HCT116 (cell line): ENCODE data around the gene TENM4. TPM values are rescaled to one million over a fixed set of nuclear protein-coding genes. Genes with fewer than 3 reads are reported as not detected.

Source experiments
- ATAC-seq: fragments of 200-7000 bp; cut with Tn5 transposase; 2 replicates; pipeline ENCODE4 v1.9.1; 2020; ENCODE audit warnings: mild to moderate bottlenecking, moderate library complexity
- BruUV-seq: library from RNA; stranded (reverse); fragments of 400-500 nt; replicated peaks from 2 replicates; lab custom pipeline; 2021; lab: Mats Ljungman, UMichigan
- CTCF ChIA-PET: fragments of 300-600 bp; sonication (Branson Sonifier 250); formaldehyde crosslinking; loops from one replicate; lab custom pipeline; 2021; ENCODE audit warnings: antibody characterized with exemption; lab: Charles Lee
- POLR2A ChIA-PET: fragments of 300-600, 350-600 bp; sonication (Branson Sonifier 250); formaldehyde crosslinking; loops from one replicate; lab custom pipeline; 2021; ENCODE audit warnings: antibody characterized with exemption; lab: Charles Lee
- RAD21 ChIA-PET, 2 experiments: fragments of 300-600 bp; sonication (Branson Sonifier 250); formaldehyde crosslinking; loops; one replicate each; lab custom pipeline; 2023; ENCODE audit warnings: low total read pairs in 2 of 2; ENCODE audit not compliant: uncharacterized antibody in 2 of 2, unreplicated experiment in 2 of 2, low non-redundant PET in 1 of 2; lab: Charles Lee
- DNase-seq: peaks from one replicate; pipeline ENCODE4 v3.0.0-alpha.2; 2010; ENCODE audit warnings: low read depth, low spot score
- H2AFZ ChIP-seq: fragments of 200-600 bp; shearing (Covaris generic), sonication (generic); 2 replicates; pipeline ENCODE4 v1.6.1; 2017; ENCODE audit warnings: low read depth, mixed run types, mixed read lengths, antibody characterized with exemption, low read length; ENCODE audit not compliant: poor library complexity, severe bottlenecking
- H3K27ac ChIP-seq: 2 replicates; pipeline ENCODE4 v1.5.1; 2012; ENCODE audit warnings: low read depth, low read length
- H3K27me3 ChIP-seq: fragments of 200-600 bp; sonication (generic); 2 replicates; pipeline ENCODE4 v1.6.1; 2016; ENCODE audit warnings: mixed run types, low read length, mixed read lengths; ENCODE audit not compliant: insufficient read depth
- H3K36me3 ChIP-seq, 2 experiments: fragments of 200-500 bp in 1 of 2; fragments of 200-600 bp in 1 of 2; sonication (Bioruptor generic) in 1 of 2; sonication (generic) in 1 of 2; 2 replicates each; pipeline versions ENCODE4 v1.5.1 to v1.6.1; 2014 to 2016; ENCODE audit warnings: low read length in 2 of 2, inconsistent platforms in 1 of 2, mixed read lengths in 1 of 2, mixed run types in 1 of 2; ENCODE audit not compliant: insufficient read depth in 2 of 2, control insufficient read depth in 1 of 2
- H3K4me1 ChIP-seq, 2 experiments: fragments of 200-600 bp in 1 of 2; sonication (generic) in 1 of 2; 2 replicates each; pipeline versions ENCODE4 v1.5.1 to v1.6.1; 2012 to 2017; ENCODE audit warnings: low read length in 2 of 2, inconsistent platforms in 1 of 2, mild to moderate bottlenecking in 1 of 2, mixed read lengths in 1 of 2, mixed run types in 1 of 2, moderate library complexity in 1 of 2; ENCODE audit not compliant: insufficient read depth in 2 of 2, control insufficient read depth in 1 of 2
- H3K4me2 ChIP-seq: fragments of 200-600 bp; sonication (generic); 2 replicates; pipeline ENCODE4 v1.6.1; 2017; ENCODE audit warnings: mixed run types, low read length, mixed read lengths
- H3K4me3 ChIP-seq, 2 experiments: fragments of 200-600 bp in 1 of 2; sonication (generic) in 1 of 2; replicated peaks in 1 of 2; 2 replicates each; pipeline ENCODE4 v1.5.1; 2011 to 2016; ENCODE audit warnings: low read length in 2 of 2, control low read depth in 1 of 2, low read depth in 1 of 2, mild to moderate bottlenecking in 1 of 2, mixed read lengths in 1 of 2, mixed run types in 1 of 2
- H3K79me2 ChIP-seq: fragments of 200-600 bp; sonication (generic); 2 replicates; pipeline ENCODE4 v1.6.1; 2017; ENCODE audit warnings: mild to moderate bottlenecking, mixed run types, low read length, moderate library complexity, mixed read lengths; ENCODE audit not compliant: insufficient read depth
- H3K9ac ChIP-seq: fragments of 200-600 bp; sonication (generic); 2 replicates; pipeline ENCODE4 v1.6.1; 2016; ENCODE audit warnings: low read length, mixed read lengths
- H3K9me2 ChIP-seq: fragments of 200-600 bp; sonication (generic), shearing (Covaris generic); 2 replicates; pipeline ENCODE4 v1.6.1; 2017; ENCODE audit warnings: mixed run types, mild to moderate bottlenecking, moderate library complexity; ENCODE audit not compliant: insufficient read depth
- H3K9me3 ChIP-seq, 2 experiments: fragments of 200-500 bp in 1 of 2; fragments of 200-600 bp in 1 of 2; sonication (Bioruptor generic) in 1 of 2; sonication (generic) in 1 of 2; 2 replicates each; pipeline ENCODE4 v1.6.1; 2014 to 2017; ENCODE audit warnings: low read length in 2 of 2, mixed read lengths in 2 of 2, inconsistent platforms in 1 of 2, low read depth in 1 of 2, mild to moderate bottlenecking in 1 of 2, mixed run types in 1 of 2, moderate library complexity in 1 of 2; ENCODE audit not compliant: control insufficient read depth in 1 of 2, insufficient read depth in 1 of 2
- H4K20me1 ChIP-seq: fragments of 200-600 bp; sonication (generic), shearing (Covaris generic); 2 replicates; pipeline ENCODE4 v1.6.1; 2017; ENCODE audit warnings: mixed run types, mild to moderate bottlenecking, moderate library complexity; ENCODE audit not compliant: insufficient read depth
- CBX3 ChIP-seq: IDR thresholded peaks from 2 replicates; pipeline ENCODE4 v1.6.1; 2012; ENCODE audit warnings: low read depth
- CEBPB ChIP-seq: IDR thresholded peaks from 2 replicates; pipeline ENCODE4 v1.6.1; 2012; ENCODE audit warnings: low read depth
- EGR1 ChIP-seq: IDR thresholded peaks from 2 replicates; pipeline ENCODE4 v1.6.1; 2012; ENCODE audit warnings: low read depth
- EZH2 ChIP-seq: fragments of 200-600 bp; sonication (generic); IDR thresholded peaks from 2 replicates; pipeline ENCODE4 v1.6.1; 2017; ENCODE audit warnings: antibody characterized with exemption, mixed run types
- EZH2phosphoT487 ChIP-seq: fragments of 200-600 bp; IDR thresholded peaks from 2 replicates; pipeline ENCODE4 v1.6.1; 2018; ENCODE audit warnings: antibody characterized with exemption, borderline replicate concordance
- POLR2AphosphoS5 ChIP-seq: IDR thresholded peaks from 2 replicates; pipeline ENCODE4 v1.6.1; 2011; ENCODE audit warnings: mild to moderate bottlenecking, low read depth, low read length, moderate library complexity
- RAD21 ChIP-seq: IDR thresholded peaks from 2 replicates; pipeline ENCODE4 v1.6.1; 2012; ENCODE audit warnings: low read depth, mild to moderate bottlenecking
- SIN3A ChIP-seq: IDR thresholded peaks from 2 replicates; pipeline ENCODE4 v1.6.1; 2012; ENCODE audit warnings: low read depth
- SRF ChIP-seq: IDR thresholded peaks from 2 replicates; pipeline ENCODE4 v1.6.1; 2012; ENCODE audit warnings: low read depth
- TCF7L2 ChIP-seq: IDR thresholded peaks from 2 replicates; pipeline ENCODE4 v1.7.0; 2011; ENCODE audit warnings: borderline replicate concordance, inconsistent platforms; ENCODE audit not compliant: insufficient read depth, insufficient read length; ENCODE audit errors: extremely low read depth
- YY1 ChIP-seq: IDR thresholded peaks from 2 replicates; pipeline ENCODE4 v1.6.1; 2011; ENCODE audit warnings: low read length, low read depth, moderate library complexity, mild to moderate bottlenecking; ENCODE audit not compliant: insufficient replicate concordance; ENCODE audit errors: extremely low read depth
- ZNF274 ChIP-seq: fragments of 200-500 bp; sonication (Bioruptor generic); IDR thresholded peaks from 2 replicates; pipeline ENCODE4 v1.6.1; 2014; ENCODE audit warnings: mild to moderate bottlenecking, low read depth, low read length, inconsistent platforms
- intact Hi-C: fragments of 100-400 bp; cut with micrococcal nuclease; formaldehyde crosslinking; loops from 2 replicates; pipeline ENCODE4 v1.10.0; 2022
- total RNA-seq: library from RNA; stranded (reverse); gene quantifications from one replicate; pipeline ENCODE4 v1.2.1, GENCODE V29; 2021; ENCODE audit not compliant: unreplicated experiment
- TF ChIP-seq, protein P1 (sequence below): IDR thresholded peaks from 2 replicates; pipeline ENCODE4 v1.6.1; 2012; ENCODE audit warnings: low read depth
- TF ChIP-seq, protein P2 (sequence below): IDR thresholded peaks from 2 replicates; pipeline ENCODE4 v1.6.1; 2012

TENM4 gene
- total RNA-seq, 1 experiment from 2014 or later, result 0.05 TPM

DNA sequence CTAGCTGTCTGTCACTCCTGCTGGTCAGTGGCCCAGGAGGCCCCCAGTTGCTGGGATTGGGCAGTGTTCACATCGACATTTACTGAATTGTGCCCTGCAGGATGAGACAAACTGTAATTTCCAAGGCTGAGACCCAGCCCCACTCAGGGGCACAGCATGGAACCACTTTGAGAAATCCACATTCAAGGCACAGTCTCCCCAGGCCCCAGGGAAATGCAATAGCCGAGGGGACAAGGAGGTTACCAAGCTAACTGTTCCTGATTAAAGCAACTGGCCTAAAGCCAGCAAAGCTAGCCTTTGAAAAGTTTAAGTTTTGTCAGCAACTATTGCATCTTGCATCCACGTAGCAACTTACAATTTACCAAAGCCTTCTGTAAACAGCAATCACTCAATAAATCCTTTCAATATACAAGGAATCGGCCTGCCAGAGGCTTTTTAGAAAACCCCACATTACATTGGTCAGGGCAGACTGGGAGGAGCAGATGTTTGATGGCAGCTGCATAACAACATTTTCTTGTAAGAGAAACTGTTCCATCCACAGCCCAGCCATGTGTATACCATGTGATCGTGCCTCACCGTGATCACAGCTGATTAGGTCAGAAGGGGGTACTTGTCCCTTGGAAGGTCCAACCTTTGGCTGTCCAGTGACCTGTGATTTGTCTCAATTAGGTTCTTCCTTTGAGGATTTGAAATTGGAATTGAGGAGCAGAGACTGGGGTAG, 103.9 kb downstream of the TENM4 start:
- H3K27ac ChIP-seq, result no peak overlapping the region
- no peak overlapping the region for H3K4me3 ChIP-seq
- no TSS peak for BruUV-seq
- TF ChIP-seq RAD21 (no peak), SRF (no peak), YY1 (no peak), TCF7L2 (no peak), EGR1 (no peak), CEBPB (no peak), SIN3A (no peak), ZNF274 (no peak), CBX3 (no peak), EZH2phosphoT487 (no peak), EZH2 (no peak), POLR2AphosphoS5 (no peak)
- TF ChIP-seq, protein P1, sequence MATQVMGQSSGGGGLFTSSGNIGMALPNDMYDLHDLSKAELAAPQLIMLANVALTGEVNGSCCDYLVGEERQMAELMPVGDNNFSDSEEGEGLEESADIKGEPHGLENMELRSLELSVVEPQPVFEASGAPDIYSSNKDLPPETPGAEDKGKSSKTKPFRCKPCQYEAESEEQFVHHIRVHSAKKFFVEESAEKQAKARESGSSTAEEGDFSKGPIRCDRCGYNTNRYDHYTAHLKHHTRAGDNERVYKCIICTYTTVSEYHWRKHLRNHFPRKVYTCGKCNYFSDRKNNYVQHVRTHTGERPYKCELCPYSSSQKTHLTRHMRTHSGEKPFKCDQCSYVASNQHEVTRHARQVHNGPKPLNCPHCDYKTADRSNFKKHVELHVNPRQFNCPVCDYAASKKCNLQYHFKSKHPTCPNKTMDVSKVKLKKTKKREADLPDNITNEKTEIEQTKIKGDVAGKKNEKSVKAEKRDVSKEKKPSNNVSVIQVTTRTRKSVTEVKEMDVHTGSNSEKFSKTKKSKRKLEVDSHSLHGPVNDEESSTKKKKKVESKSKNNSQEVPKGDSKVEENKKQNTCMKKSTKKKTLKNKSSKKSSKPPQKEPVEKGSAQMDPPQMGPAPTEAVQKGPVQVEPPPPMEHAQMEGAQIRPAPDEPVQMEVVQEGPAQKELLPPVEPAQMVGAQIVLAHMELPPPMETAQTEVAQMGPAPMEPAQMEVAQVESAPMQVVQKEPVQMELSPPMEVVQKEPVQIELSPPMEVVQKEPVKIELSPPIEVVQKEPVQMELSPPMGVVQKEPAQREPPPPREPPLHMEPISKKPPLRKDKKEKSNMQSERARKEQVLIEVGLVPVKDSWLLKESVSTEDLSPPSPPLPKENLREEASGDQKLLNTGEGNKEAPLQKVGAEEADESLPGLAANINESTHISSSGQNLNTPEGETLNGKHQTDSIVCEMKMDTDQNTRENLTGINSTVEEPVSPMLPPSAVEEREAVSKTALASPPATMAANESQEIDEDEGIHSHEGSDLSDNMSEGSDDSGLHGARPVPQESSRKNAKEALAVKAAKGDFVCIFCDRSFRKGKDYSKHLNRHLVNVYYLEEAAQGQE, result no peak
- TF ChIP-seq, protein P2, sequence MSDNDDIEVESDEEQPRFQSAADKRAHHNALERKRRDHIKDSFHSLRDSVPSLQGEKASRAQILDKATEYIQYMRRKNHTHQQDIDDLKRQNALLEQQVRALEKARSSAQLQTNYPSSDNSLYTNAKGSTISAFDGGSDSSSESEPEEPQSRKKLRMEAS, result no peak
- POLR2A ChIA-PET, result no interaction called here
- H3K9ac ChIP-seq, result no peak overlapping the region
- H3K4me1 ChIP-seq, result no peaks in the 10 kb centered on the region
- CTCF ChIA-PET, result no interaction called here
- H3K79me2 ChIP-seq, result no peaks in the 10 kb centered on the region
- RAD21 ChIA-PET, result no interaction called here
- intact Hi-C loops, result no loop called here
- H3K36me3 ChIP-seq, result no peaks in the 10 kb centered on the region
- ATAC-seq (no peak), DNase-seq (no peak)
- H3K9me2 ChIP-seq, result no peaks in the 10 kb centered on the region
- H3K27me3 ChIP-seq, result peaks cover 25% of the 10 kb centered on the region
- H4K20me1 ChIP-seq, result no peaks in the 10 kb centered on the region
- no peak overlapping the region for H2AFZ ChIP-seq
- no peaks in the 10 kb centered on the region for H3K9me3 ChIP-seq
- H3K4me2 ChIP-seq, result no peak overlapping the region
